ENCODE results near the gene CYP27C1.

- TF ChIP-seq BRCA1 (IDR thresholded peaks at IDR 0.05; ENCODE audit: low read depth, low read length) (no peak), CBX5 (IDR thresholded peaks at IDR 0.05; ENCODE audit: low read depth) (no peak), RFX5 (IDR thresholded peaks at IDR 0.05; ENCODE audit: low read depth, low read length) (no peak), MAX (IDR thresholded peaks at IDR 0.05; ENCODE audit: low read depth, low read length) (no peak), EGR1 (IDR thresholded peaks at IDR 0.05; ENCODE audit: borderline replicate concordance in 1 of 2, low read depth in 2 of 2, low read length in 2 of 2) (no peak), POLR2A (IDR thresholded peaks at IDR 0.05; ENCODE audit: low read depth, low read length) (no peak)
These were observed 82.4 kb downstream of the CYP27C1 start for GRCh38 chr2:127137741-127138140.
